Measurements from ENCODE around the gene CHST14.

CHST14 gene

DNA sequence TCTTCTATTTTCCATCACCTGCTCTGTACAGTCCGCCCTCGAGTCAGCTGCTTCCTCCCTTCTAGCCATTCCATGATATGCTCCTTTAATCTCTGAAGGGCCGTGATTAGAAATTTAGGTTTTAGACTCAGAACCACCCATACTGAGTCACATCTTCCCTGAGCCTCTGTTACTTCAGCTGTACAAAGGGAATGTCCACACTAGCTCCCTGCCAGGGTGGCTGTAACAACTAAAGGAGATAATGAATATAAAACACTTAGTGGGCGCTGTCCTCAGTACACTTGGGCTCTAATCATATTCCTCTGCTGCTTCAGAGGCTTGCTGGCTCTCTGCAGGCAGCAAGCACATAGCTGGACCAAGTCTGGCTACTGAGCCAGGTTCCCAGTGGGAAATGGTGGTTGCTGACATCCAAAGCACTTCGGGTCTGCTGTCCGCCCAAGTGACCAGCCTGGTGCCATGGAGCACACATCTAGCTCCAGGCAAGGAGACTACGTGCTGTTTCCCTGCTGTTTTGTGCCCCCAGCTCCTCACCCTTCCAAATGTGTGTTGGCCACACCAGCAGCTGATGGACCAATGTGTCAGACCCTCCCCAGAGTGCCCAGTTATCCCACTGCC lies 901 bp upstream of the CHST14 start:
- H3K4me3 ChIP-seq (ENCODE audit: low read length): no peak overlapping the region
- no peak for TF ChIP-seq CTCF (conservative IDR thresholded peaks at IDR 0.05; ENCODE audit: low read depth, low read length)
- no peak for DNase-seq (ENCODE audit: low read depth)

- no peak for DNase-seq (ENCODE audit: low read depth)
- TF ChIP-seq CTCF (conservative IDR thresholded peaks at IDR 0.05; ENCODE audit: low read depth, low read length): no peak
- peak overlapping the region; percentile 63 for H3K4me3 ChIP-seq (ENCODE audit: low read length)
Measured at GRCh38 chr15:40471105-40471807, 472 bp downstream of the CHST14 start.

- DNase-seq (ENCODE audit: low read depth): no peak
- H3K4me3 ChIP-seq (ENCODE audit: low read length): peak overlapping the region; percentile 63
- no peak for TF ChIP-seq CTCF (conservative IDR thresholded peaks at IDR 0.05; ENCODE audit: low read depth, low read length)
Measured at GRCh38 chr15:40471808-40472150, 995 bp downstream of the CHST14 start.

DNA sequence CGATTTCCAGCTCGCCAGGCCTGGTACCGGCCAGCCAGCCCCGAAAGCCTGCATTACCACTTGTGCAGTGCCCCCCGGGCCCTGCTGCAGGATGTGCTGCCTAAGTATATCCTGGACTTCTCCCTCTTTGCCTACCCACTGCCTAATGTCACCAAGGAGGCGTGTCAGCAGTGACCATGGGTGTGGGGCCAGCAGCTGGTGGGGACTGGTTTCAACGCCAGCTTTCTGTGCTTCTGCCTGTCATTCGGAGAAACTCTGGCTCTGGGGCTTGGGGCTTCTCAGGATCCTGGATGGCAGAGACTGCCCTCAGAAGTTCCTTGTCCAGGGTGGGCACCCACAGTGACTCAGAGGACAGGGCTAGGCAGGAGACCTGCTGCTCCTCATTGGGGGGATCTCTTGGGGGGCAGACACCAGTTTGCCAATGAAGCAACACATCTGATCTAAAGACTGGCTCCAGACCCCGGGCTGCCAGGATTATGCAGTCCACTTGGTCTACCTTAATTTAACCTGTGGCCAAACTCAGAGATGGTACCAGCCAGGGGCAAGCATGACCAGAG lies 1.5 kb downstream of the CHST14 start:
- no peak for DNase-seq (ENCODE audit: low read depth)
- H3K4me3 ChIP-seq (ENCODE audit: low read length): peak overlapping the region; percentile 63
- TF ChIP-seq CTCF (conservative IDR thresholded peaks at IDR 0.05; ENCODE audit: low read depth, low read length): no peak

DNA sequence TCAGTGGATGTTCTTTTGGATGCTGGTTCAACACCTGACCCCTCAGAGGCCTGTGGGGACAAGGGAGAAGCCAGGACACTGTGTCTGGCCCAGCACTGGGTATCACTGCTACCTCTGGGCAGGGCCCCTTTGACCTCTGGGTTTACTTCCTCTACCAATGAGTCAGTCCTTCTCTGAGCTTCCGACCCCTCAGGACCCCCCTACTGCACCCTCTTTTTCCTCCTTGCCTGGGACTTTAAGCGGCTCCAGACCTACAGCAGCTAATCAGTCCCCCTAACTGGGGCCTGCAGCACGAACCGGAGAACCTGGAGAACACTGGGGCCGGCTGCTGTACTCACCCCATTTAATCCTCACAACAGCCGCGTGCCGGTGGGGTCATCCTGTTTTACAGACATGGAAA lies 3.8 kb downstream of the CHST14 start:
- TF ChIP-seq CTCF (conservative IDR thresholded peaks at IDR 0.05; ENCODE audit: low read depth, low read length): no peak
- DNase-seq (ENCODE audit: low read depth): no peak
- no peak overlapping the region for H3K4me3 ChIP-seq (ENCODE audit: low read length)

DNA sequence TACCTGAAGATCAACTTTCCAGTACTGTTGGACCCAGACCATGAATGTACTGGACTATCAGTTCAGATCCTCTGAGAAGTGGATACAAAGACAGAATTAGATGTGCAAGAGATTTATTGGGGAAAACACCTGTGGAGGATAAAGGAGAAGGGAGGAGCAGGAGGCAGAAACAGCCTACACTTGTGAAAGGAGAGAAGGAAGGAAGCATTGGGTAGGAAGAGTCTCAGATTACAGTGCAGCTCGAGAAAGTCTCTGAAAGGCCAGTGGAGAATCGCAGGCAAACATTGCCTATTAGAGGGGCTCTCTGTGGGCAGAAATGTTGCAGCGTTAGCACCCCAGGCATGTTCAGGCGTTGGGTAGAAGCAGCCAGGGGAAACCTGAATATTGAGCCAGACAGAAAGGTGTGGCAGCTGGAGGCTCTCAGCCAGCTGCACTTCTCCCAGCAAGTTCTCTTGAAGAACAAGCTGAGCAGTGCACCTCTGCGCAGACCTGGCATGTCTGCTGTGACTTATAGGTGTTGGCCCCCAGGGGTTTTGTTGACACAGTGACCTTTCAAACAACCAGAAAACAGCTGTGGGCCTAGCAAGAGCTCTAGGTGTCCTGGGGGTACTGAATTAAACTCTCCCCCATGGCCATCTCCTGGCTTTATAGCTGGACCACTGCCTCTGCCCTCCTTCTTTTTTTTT lies 7.0 kb downstream of the CHST14 start:
- no peak for TF ChIP-seq CTCF (conservative IDR thresholded peaks at IDR 0.05; ENCODE audit: low read depth, low read length)
- no peak for DNase-seq (ENCODE audit: low read depth)
- no peak overlapping the region for H3K4me3 ChIP-seq (ENCODE audit: low read length)
